HG03039 (cell line): ENCODE measurements around the gene KIFBP.
"Not testable (repeated sequence)": the region's sequence is repeated elsewhere in the genome, so short reads cannot be mapped to it uniquely, and the experiment has no call there.

ENCODE experiments used
- ATAC-seq: cut with Tn5 transposase; IDR thresholded peaks from one replicate; pipeline ENCODE4 v1.9.1; 2021; ENCODE audit warnings: mild to moderate bottlenecking, moderate library complexity; ENCODE audit not compliant: unreplicated experiment

KIFBP gene

GRCh38 chr10:68988530-68989316, at the start of gene KIFBP:
Gene KIFBP (plus strand): TSS chr10:68988803. CDS start chr10:68988833, 30 bp downstream.
- ATAC-seq = peak; percentile 80

- ATAC-seq = no peak
Observed at GRCh38 chr10:68938884-68939283, 49.7 kb upstream of the KIFBP start.

DNA sequence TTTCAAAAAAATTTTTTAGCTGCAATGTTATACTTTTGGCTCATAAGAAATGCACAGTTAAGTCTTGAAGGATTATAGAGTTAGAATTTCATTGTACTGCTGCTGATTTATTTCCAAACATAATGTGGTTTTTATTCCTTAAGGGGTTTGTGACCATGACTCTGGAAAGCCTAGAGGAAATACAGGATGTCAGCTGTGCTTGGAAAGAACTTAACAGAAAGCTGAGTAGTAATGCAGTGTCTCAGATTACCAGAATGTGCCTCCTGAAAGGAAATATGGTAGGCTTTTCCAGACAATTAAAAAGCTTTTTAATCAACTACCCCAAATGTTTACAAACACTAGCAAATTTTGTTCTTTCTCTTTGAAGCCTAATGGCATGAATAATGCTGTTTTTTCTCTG, 47.7 kb upstream of the KIFBP start:
- not testable (repeated sequence) for ATAC-seq

DNA sequence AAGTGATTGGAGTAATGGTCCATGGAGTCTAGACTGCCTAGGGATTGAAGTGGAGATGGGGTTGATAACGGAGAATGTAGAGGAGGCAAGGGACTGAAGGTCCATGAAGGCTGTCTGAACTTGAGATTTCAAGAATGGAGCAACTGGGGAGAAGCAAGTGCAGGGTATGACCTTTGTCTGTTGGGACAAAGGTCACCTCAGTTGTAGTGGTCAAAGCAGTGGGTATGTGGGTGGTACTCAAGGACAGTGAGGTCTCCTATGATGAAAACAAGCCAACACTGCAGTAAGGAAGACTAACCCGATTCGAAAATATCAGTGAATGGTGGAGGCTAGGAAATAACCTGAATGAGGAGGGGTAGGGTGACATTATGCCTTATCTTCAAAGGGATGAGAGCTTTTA, 38.0 kb upstream of the KIFBP start:
- no peak for ATAC-seq

GRCh38 chr10:68954904-68955303, 33.7 kb upstream of the KIFBP start:
- no peak for ATAC-seq

- peak; percentile 3 for ATAC-seq
Observed at GRCh38 chr10:68955355-68955831, 33.2 kb upstream of the KIFBP start.

- peak; percentile 77 for ATAC-seq
Observed at GRCh38 chr10:68955832-68956532, 32.6 kb upstream of the KIFBP start, which contains the start of gene DDX21. Gene DDX21 (plus strand): TSS chr10:68956170. CDS start chr10:68956226, 56 bp downstream.

GRCh38 chr10:68957284-68957615, 31.4 kb upstream of the KIFBP start:
- no peak for ATAC-seq

DNA sequence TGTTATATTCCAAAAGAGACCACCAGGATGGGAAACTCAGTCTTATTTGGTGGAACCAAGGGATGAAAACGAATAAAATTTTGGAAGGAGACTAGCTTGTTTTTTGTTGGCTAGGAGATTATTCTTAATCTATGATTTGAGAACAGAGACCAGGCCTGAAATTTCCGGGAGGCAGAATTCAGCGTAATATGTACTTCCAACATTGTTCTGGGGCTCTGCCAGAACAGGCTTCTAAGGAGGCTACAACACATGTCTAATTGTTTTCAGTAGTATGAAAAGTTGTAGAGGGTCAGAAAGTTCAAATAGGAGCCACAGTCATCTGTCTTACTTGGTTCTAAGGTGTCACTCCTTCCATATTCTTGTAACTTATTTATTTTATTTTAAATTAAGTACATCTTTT, 30.9 kb upstream of the KIFBP start:
- no peak for ATAC-seq

- ATAC-seq = no peak
Observed at GRCh38 chr10:68959695-68960527, 28.7 kb upstream of the KIFBP start.

DNA sequence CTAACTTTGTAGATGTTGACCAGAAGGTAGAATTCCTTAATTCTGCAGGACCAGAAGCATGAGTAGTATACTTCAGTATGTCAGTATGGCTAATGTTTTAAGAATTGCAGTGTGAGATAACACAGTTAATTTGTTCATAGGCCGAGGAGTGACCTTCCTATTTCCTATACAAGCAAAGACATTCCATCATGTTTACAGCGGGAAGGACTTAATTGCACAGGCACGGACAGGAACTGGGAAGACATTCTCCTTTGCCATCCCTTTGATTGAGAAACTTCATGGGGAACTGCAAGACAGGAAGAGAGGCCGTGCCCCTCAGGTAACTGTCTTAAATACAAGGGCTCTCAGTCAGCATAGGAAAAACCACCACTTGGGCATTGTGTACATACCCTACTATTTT, 25.5 kb upstream of the KIFBP start:
- no peak for ATAC-seq

GRCh38 chr10:68973975-68974374, 14.6 kb upstream of the KIFBP start:
- ATAC-seq = no peak

GRCh38 chr10:68975936-68976473, 12.6 kb upstream of the KIFBP start:
- not testable (repeated sequence) for ATAC-seq

DNA sequence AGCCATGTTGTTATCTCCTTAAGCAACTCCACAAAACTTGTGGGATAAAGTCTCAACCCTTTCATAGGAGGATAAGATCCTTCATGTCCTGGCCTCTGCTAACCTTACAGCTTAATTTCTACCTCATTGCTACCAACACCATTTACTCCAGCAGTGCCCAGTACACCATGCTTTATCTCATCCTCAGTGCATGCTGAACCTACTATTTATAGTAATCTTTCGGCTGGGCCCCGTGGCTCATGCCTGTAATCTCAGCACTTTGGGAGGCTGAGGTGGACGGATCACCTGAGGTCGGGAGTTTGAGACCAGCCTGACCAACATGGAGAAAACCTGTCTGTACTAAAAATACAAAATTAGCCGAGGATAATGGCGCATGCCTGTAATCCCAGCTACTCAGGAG, 8.9 kb upstream of the KIFBP start:
- not testable (repeated sequence) for ATAC-seq

DNA sequence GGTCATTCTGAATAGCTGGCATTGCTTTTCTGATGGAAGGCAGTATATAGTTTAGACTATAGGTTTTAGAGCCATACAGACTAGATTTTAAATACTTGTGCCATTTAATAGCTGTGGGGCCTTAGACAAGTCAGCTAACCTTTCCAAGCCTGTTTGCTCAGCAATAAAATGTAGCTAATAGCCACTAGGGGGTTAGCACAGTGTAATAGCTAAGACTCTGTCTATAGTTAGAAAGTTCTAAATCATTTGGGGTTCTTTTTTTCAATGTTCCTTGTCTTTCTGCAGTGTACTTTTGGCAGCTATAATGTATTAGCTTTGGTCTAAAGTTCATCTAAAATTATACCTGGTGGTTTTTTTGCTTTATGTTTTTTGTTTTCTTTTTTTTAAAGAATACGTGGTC, 7.5 kb upstream of the KIFBP start:
- ATAC-seq = no peak

DNA sequence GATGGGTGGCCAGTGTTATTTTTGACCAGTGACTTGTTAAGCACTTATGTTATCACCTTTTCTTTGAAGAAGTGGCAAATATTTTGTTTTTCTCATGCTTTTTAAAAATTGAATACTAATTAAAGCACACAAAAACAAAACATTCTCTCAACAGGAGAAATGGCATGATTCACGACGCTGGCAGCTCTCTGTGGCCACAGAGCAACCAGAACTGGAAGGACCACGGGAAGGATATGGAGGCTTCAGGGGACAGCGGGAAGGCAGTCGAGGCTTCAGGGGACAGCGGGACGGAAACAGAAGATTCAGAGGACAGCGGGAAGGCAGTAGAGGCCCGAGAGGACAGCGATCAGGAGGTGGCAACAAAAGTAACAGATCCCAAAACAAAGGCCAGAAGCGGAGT, 6.2 kb upstream of the KIFBP start:
- no peak for ATAC-seq

- no peak for ATAC-seq
Observed at GRCh38 chr10:68987611-68988010, 992 bp upstream of the KIFBP start.

GRCh38 chr10:68989317-68989990, 851 bp downstream of the KIFBP start:
- ATAC-seq = no peak

DNA sequence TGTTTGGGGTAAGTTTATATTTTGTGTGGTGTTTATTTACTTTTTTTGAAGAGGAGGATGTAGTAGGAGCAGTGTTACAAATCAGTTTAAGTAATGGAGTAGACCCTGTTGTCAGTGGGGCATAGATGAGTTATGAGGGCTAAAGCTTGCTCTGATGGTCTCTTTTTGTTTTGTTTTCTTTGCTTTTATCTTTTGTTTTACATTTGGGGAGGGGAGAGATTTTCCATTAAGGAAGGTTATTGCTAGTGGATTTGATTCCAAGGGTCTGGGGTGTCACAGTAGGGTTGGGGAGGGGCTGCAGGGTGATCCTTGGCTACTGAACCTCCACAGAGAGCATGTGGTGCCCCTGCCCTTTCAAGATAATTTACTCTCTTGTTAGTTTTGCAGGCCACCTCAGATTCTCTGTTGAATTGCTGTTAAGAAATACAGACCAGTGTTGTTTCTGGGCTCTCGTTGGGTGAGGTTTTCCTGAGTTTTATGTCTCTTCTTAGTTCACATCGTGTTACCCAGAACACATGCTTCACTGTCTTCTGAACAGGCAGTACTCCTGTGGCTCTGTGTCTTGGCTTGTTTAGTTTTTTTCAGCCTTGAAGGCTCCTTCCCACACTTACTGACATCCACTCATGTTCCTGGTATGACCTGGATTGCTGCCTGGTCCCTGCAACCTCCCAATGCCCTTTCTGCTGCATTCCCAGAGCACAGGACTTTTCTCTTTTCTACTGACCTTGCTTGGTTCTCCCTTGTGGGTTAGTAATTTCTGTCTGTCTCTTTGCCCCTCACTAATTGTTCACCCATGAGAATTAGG, 4.2 kb downstream of the KIFBP start:
- ATAC-seq = no peak

DNA sequence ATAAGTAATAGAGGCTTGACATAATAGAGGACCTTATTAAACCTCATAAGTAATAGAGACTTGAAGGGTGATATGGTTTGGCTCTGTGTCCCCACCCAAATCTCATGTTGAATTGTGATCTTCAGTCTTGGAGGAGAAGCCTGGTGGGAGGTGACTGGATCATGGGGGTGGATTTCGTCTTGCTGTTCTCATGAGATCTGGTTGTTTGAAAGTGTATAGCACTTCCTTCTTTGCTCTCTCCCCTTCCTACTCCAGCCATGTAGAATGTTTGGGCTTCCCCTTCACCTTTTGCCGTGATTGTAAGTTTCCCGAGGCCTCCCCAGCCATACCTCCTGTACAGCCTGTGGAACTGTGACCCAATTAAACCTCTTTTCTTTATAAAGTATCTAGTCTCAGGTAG, 8.6 kb downstream of the KIFBP start:
- peak; percentile 34 for ATAC-seq
